GM20431 (cell line): ENCODE measurements around the gene MAMDC4.
"Not testable (repeated sequence)": the region's sequence is repeated elsewhere in the genome, so short reads cannot be mapped to it uniquely, and the experiment has no call there.

ENCODE experiments used
- in situ Hi-C: fragments of 300-500 bp; cut with MseI, MboI; formaldehyde crosslinking; loops from one replicate; pipeline ENCODE4 v1.15.0; 2020; ENCODE audit warnings: low sequenced_read_pairs; ENCODE audit not compliant: unreplicated experiment

The MAMDC4 gene

GRCh38 chr9:136882947-136883283 is 30.8 kb downstream of the MAMDC4 start:
- in situ Hi-C loops = not testable (repeated sequence)

- in situ Hi-C loops = not testable (repeated sequence)
Measured at GRCh38 chr9:136883670-136884069, 31.5 kb downstream of the MAMDC4 start.

GRCh38 chr9:136885950-136886578 is 33.9 kb downstream of the MAMDC4 start, which contains the start of gene TRAF2:
Gene TRAF2, plus strand, starts transcription at chr9:136886516. Its CDS starts 12,225 bp downstream, at chr9:136898741.
- in situ Hi-C loops = no loop called here

GRCh38 chr9:136886610-136887597 is 34.8 kb downstream of the MAMDC4 start:
- in situ Hi-C loops = no loop called here

- in situ Hi-C loops = no loop called here
Measured at GRCh38 chr9:136888454-136888853, 36.3 kb downstream of the MAMDC4 start.

GRCh38 chr9:136889858-136890257 is 37.7 kb downstream of the MAMDC4 start:
- in situ Hi-C loops = no loop called here

GRCh38 chr9:136890661-136891060 is 38.5 kb downstream of the MAMDC4 start:
- in situ Hi-C loops = no loop called here

GRCh38 chr9:136896027-136896426 is 43.9 kb downstream of the MAMDC4 start:
- in situ Hi-C loops = no loop called here

GRCh38 chr9:136898483-136899100 is 46.4 kb downstream of the MAMDC4 start:
- in situ Hi-C loops = no loop called here

GRCh38 chr9:136899196-136899595 is 47.0 kb downstream of the MAMDC4 start:
- in situ Hi-C loops = no loop called here

- in situ Hi-C loops = no loop called here
Measured at GRCh38 chr9:136900556-136900955, 48.4 kb downstream of the MAMDC4 start.

- in situ Hi-C loops = no loop called here
Measured at GRCh38 chr9:136900988-136901515, 48.9 kb downstream of the MAMDC4 start.

- in situ Hi-C loops = no loop called here
Measured at GRCh38 chr9:136901516-136902258, 49.5 kb downstream of the MAMDC4 start.

GRCh38 chr9:136902259-136902821 is 50.2 kb downstream of the MAMDC4 start:
- in situ Hi-C loops = no loop called here

GRCh38 chr9:136903041-136903554 is 51.0 kb downstream of the MAMDC4 start:
- in situ Hi-C loops = no loop called here

GRCh38 chr9:136906266-136906665 is 54.1 kb downstream of the MAMDC4 start:
- in situ Hi-C loops = no loop called here

- in situ Hi-C loops = no loop called here
Measured at GRCh38 chr9:136907011-136907914, 55.1 kb downstream of the MAMDC4 start.
